Astrocyte (in vitro differentiated cells and primary cell): ENCODE results near the gene DIO3. TPM values are rescaled to one million over a fixed set of nuclear protein-coding genes. Genes with fewer than 3 reads are reported as not detected.
"Not testable (repeated sequence)": the region's sequence is repeated elsewhere in the genome, so short reads cannot be mapped to it uniquely, and the experiment has no call there.

Source experiments
- DNase-seq: peaks from one replicate; pipeline ENCODE4 v3.0.0-alpha.2; 2010; ENCODE audit warnings: low read depth
- FAIRE-seq: peaks from 2 replicates; lab custom pipeline; 2011; peaks lifted over from hg19 to GRCh38; lab: Jason Lieb, UNC
- H2AFZ ChIP-seq: 2 replicates; pipeline ENCODE4 v1.6.0; 2012; ENCODE audit warnings: low read depth, low read length, inconsistent platforms
- H3K27ac ChIP-seq: 2 replicates; pipeline ENCODE4 v1.5.1; 2011; ENCODE audit warnings: low read depth, low read length, inconsistent platforms
- H3K27me3 ChIP-seq: 2 replicates; pipeline ENCODE4 v1.6.0; 2011; ENCODE audit warnings: low read length, inconsistent platforms; ENCODE audit not compliant: insufficient read depth
- H3K36me3 ChIP-seq: 2 replicates; pipeline ENCODE4 v1.5.1; 2011; ENCODE audit warnings: low read length, inconsistent platforms; ENCODE audit not compliant: insufficient read depth
- H3K4me1 ChIP-seq: 2 replicates; pipeline ENCODE4 v1.5.1; 2011; ENCODE audit warnings: low read length, inconsistent platforms; ENCODE audit not compliant: insufficient read depth
- H3K4me2 ChIP-seq: 2 replicates; pipeline ENCODE4 v1.6.0; 2012; ENCODE audit warnings: low read length, inconsistent platforms
- H3K4me3 ChIP-seq: 2 replicates; pipeline ENCODE4 v1.5.1; 2011; ENCODE audit warnings: low read depth, mild to moderate bottlenecking, low read length, inconsistent platforms; ENCODE audit not compliant: insufficient read depth
- H3K79me2 ChIP-seq: 2 replicates; pipeline ENCODE4 v1.6.0; 2012; ENCODE audit warnings: mild to moderate bottlenecking, low read length, inconsistent platforms; ENCODE audit not compliant: insufficient read depth
- H3K9ac ChIP-seq: 2 replicates; pipeline ENCODE4 v1.6.0; 2012; ENCODE audit warnings: mild to moderate bottlenecking, low read length, inconsistent platforms
- H3K9me3 ChIP-seq: 2 replicates; pipeline ENCODE4 v1.5.1; 2012; ENCODE audit warnings: low read depth, mild to moderate bottlenecking, low read length, inconsistent platforms; ENCODE audit not compliant: insufficient read depth
- H4K20me1 ChIP-seq: 2 replicates; pipeline ENCODE4 v1.6.0; 2012; ENCODE audit warnings: low read length, inconsistent platforms; ENCODE audit not compliant: insufficient read depth
- H3K27ac Mint-ChIP-seq: one replicate; pipeline ENCODE4 v1.8.0; 2021; ENCODE audit warnings: mild to moderate bottlenecking, mixed read lengths; ENCODE audit not compliant: unreplicated experiment
- H3K27me3 Mint-ChIP-seq: one replicate; pipeline ENCODE4 v1.8.0; 2021; ENCODE audit warnings: low read depth, mixed read lengths; ENCODE audit not compliant: unreplicated experiment
- H3K36me3 Mint-ChIP-seq: one replicate; pipeline ENCODE4 v1.8.0; 2021; ENCODE audit warnings: low read depth, mixed read lengths; ENCODE audit not compliant: unreplicated experiment
- H3K4me1 Mint-ChIP-seq: one replicate; pipeline ENCODE4 v1.8.0; 2021; ENCODE audit warnings: low read depth, mixed read lengths; ENCODE audit not compliant: unreplicated experiment
- H3K4me3 Mint-ChIP-seq: one replicate; pipeline ENCODE4 v1.8.0; 2021; ENCODE audit warnings: mild to moderate bottlenecking, moderate library complexity, mixed read lengths; ENCODE audit not compliant: unreplicated experiment
- H3K9me3 Mint-ChIP-seq: one replicate; pipeline ENCODE4 v1.8.0; 2021; ENCODE audit warnings: mild to moderate bottlenecking, mixed read lengths; ENCODE audit not compliant: unreplicated experiment
- EZH2 ChIP-seq: IDR thresholded peaks from 2 replicates; pipeline ENCODE4 v1.6.1; 2012; ENCODE audit warnings: mild to moderate bottlenecking, low read length, inconsistent platforms; ENCODE audit not compliant: insufficient read depth
- total RNA-seq: library from RNA; stranded (reverse); gene quantifications from 2 replicates; pipeline ENCODE4 v1.2.1, GENCODE V29; 2021
- TF ChIP-seq, protein P1 (sequence below): IDR thresholded peaks from 2 replicates; pipeline ENCODE4 v1.5.1; 2011; ENCODE audit warnings: low read depth, mild to moderate bottlenecking, inconsistent platforms, low read length, moderate library complexity; ENCODE audit not compliant: insufficient read depth

The DIO3 gene
- total RNA-seq, 1 donor from 2014 or later, result 0.79 TPM

DNA sequence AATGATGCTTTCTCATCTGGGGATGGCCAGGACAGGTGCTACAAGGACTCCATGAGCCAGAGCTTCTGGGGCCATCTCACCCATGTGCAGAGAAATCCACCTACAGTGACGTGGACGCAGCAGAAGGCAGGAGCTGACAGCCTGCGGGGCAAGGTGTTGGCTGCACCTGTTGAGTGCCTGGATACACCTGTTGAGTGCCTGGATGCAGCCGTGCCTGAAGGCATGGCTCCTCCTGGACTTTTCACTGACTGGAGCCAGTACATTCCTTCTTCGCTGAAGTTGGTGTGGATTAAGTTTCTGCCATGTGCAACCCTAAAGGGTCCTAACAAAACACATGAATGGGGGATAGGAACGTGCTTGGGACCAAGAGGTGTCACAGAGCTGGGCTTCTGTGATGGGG lies 7.4 kb upstream of the DIO3 start:
- DNase-seq, result no peak
- FAIRE-seq, result no peak

DNA sequence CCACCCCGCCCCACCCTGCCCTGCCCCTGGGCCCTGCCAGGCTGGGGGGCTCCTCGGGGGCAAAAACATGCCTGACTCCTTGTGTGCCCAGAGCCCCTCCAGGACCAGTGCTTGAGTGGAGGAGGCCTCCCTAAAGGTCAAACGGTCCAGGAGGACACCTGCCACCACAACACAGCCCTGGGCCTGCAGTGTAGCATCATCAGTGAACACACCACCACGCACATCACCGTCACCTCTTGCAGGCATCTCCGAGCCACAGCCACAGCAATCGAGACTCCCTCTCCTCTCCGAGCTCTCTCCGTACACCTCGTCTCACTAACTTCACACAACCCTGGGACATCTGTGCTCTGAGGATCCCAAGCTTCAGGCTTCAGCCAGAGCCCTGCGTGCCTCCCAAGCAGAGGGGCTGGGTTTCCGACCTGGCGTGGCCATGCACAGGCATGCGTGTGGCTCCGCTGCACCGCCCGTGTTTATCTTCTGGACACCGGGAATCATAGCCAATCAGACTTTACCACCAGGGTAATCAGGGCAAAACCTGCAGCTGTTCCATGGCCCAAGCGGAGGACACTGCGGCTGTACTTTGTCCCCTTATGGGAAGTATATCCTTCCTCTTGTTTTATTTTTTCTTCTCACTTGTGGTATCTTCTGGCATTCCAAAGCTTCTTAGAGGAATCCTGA lies 6.2 kb upstream of the DIO3 start:
- FAIRE-seq, result no peak

More for the DNA sequence above, 7.4 kb upstream of the DIO3 start:
- Histone ChIP-seq H3K4me2 (no peak overlapping the region), H3K27me3 (peaks cover 15% of the 10 kb centered on the region), H3K79me2 (no peaks in the 10 kb centered on the region), H4K20me1 (no peaks in the 10 kb centered on the region), H3K9me3 (no peaks in the 10 kb centered on the region), H3K4me1 (no peaks in the 10 kb centered on the region), H3K4me3 (no peak overlapping the region), H2AFZ (no peak overlapping the region), H3K9ac (no peak overlapping the region), H3K36me3 (no peaks in the 10 kb centered on the region), H3K27ac (no peak overlapping the region)
- Mint-ChIP-seq H3K9me3 (peaks cover 2% of the 10 kb centered on the region), H3K27me3 (peaks cover 81% of the 10 kb centered on the region), H3K4me1 (peaks cover 2% of the 10 kb centered on the region), H3K4me3 (no peak overlapping the region), H3K36me3 (peaks cover 2% of the 10 kb centered on the region), H3K27ac (no peak overlapping the region)
- TF ChIP-seq EZH2, result no peak
- TF ChIP-seq, protein P1, sequence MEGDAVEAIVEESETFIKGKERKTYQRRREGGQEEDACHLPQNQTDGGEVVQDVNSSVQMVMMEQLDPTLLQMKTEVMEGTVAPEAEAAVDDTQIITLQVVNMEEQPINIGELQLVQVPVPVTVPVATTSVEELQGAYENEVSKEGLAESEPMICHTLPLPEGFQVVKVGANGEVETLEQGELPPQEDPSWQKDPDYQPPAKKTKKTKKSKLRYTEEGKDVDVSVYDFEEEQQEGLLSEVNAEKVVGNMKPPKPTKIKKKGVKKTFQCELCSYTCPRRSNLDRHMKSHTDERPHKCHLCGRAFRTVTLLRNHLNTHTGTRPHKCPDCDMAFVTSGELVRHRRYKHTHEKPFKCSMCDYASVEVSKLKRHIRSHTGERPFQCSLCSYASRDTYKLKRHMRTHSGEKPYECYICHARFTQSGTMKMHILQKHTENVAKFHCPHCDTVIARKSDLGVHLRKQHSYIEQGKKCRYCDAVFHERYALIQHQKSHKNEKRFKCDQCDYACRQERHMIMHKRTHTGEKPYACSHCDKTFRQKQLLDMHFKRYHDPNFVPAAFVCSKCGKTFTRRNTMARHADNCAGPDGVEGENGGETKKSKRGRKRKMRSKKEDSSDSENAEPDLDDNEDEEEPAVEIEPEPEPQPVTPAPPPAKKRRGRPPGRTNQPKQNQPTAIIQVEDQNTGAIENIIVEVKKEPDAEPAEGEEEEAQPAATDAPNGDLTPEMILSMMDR, result no peak

DNA sequence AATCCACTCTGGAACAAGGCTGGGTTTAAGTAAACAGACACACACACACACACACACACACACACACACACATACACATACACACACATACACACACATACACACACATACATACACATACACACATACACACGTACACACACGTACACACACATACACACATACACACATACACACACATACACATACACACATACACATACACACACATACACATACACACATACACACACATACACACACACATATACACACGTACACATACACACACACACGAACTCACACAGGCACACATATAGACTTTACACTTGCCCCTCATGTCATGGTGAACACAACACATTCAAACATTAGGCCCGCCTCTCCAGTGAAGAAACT lies 5.6 kb upstream of the DIO3 start:
- not testable (repeated sequence) for H3K27ac ChIP-seq, H4K20me1 ChIP-seq, H3K9me3 ChIP-seq, H3K4me3 ChIP-seq, H3K79me2 ChIP-seq, H3K36me3 ChIP-seq, H3K4me2 ChIP-seq, H3K4me3 Mint-ChIP-seq, DNase-seq, H3K9ac ChIP-seq, H3K9me3 Mint-ChIP-seq, H3K27ac Mint-ChIP-seq, H3K4me1 Mint-ChIP-seq, H3K36me3 Mint-ChIP-seq, H2AFZ ChIP-seq, H3K4me1 ChIP-seq
- H3K27me3 Mint-ChIP-seq, result peaks cover 79% of the 10 kb centered on the region
- peak; percentile 83 for FAIRE-seq
- peaks cover 27% of the 10 kb centered on the region for H3K27me3 ChIP-seq

More for the DNA sequence above, 6.2 kb upstream of the DIO3 start:
- H3K9me3 Mint-ChIP-seq, result peaks cover 2% of the 10 kb centered on the region
- no peak for DNase-seq
- H3K36me3 ChIP-seq, result no peaks in the 10 kb centered on the region
- H3K27me3 ChIP-seq, result peaks cover 26% of the 10 kb centered on the region
- H3K27ac ChIP-seq, result no peak overlapping the region
- peaks cover 2% of the 10 kb centered on the region for H3K4me1 Mint-ChIP-seq
- peaks cover 2% of the 10 kb centered on the region for H3K36me3 Mint-ChIP-seq
- H3K4me3 Mint-ChIP-seq, result no peak overlapping the region
- no peak overlapping the region for H3K27ac Mint-ChIP-seq
- H3K79me2 ChIP-seq, result no peaks in the 10 kb centered on the region
- H2AFZ ChIP-seq, result no peak overlapping the region
- no peaks in the 10 kb centered on the region for H4K20me1 ChIP-seq
- H3K27me3 Mint-ChIP-seq, result peaks cover 81% of the 10 kb centered on the region
- no peak overlapping the region for H3K4me2 ChIP-seq
- no peak overlapping the region for H3K4me3 ChIP-seq
- H3K9ac ChIP-seq, result no peak overlapping the region
- peaks cover 2% of the 10 kb centered on the region for H3K4me1 ChIP-seq
- TF ChIP-seq EZH2, result no peak
- TF ChIP-seq, protein P1, result no peak
- H3K9me3 ChIP-seq, result no peaks in the 10 kb centered on the region
